Neural crest cell (in vitro differentiated cells): ENCODE measurements around the gene MRPL19. TPM values are rescaled to one million over a fixed set of nuclear protein-coding genes. Genes with fewer than 3 reads are reported as not detected.

Source experiments
- DNase-seq: peaks from one replicate; pipeline ENCODE4 v3.0.0; 2021; ENCODE audit warnings: low read depth, mixed read lengths, low spot score
- H3K27ac Mint-ChIP-seq: one replicate; pipeline ENCODE4 v1.8.0; 2021; ENCODE audit warnings: mild to moderate bottlenecking, mixed read lengths; ENCODE audit not compliant: unreplicated experiment
- H3K27me3 Mint-ChIP-seq: 2 replicates; pipeline ENCODE4 v1.8.0; 2021; ENCODE audit warnings: low read depth, mild to moderate bottlenecking, mixed read lengths
- H3K36me3 Mint-ChIP-seq: 2 replicates; pipeline ENCODE4 v1.8.0; 2021; ENCODE audit warnings: low read depth, mild to moderate bottlenecking, mixed read lengths
- H3K4me1 Mint-ChIP-seq: 2 replicates; pipeline ENCODE4 v1.8.0; 2021; ENCODE audit warnings: mixed read lengths
- H3K4me3 Mint-ChIP-seq: one replicate; pipeline ENCODE4 v1.8.0; 2021; ENCODE audit warnings: mild to moderate bottlenecking, mixed read lengths
- H3K9me3 Mint-ChIP-seq: 2 replicates; pipeline ENCODE4 v1.8.0; 2021; ENCODE audit warnings: mixed read lengths
- long read RNA-seq: library from polyadenylated mRNA; unstranded; transcript quantifications from one replicate; pipeline ENCODE4 v2.0.0, GENCODE V29; 2020
- total RNA-seq: library from RNA; stranded (reverse); gene quantifications from 2 replicates; pipeline ENCODE4 v1.2.1, GENCODE V29; 2021
- TF ChIP-seq, protein P1 (sequence below): fragments of 200-600 bp; sonication (generic); conservative IDR thresholded peaks from 2 replicates; pipeline ENCODE4 v1.5.0; 2021; ENCODE audit warnings: antibody characterized with exemption, mild to moderate bottlenecking

Gene MRPL19
- 64.5 and 66.7 TPM in 2 replicates for total RNA-seq
- long read RNA-seq, transcript MRPL19-202 (6 exons, 3,479 nt): major isoform, 123 of 135 reads
- long read RNA-seq, partial matches to known transcripts: 1 of 135 reads
- long read RNA-seq, other reads (novel, unspliced or antisense): 6 of 135 reads

DNA sequence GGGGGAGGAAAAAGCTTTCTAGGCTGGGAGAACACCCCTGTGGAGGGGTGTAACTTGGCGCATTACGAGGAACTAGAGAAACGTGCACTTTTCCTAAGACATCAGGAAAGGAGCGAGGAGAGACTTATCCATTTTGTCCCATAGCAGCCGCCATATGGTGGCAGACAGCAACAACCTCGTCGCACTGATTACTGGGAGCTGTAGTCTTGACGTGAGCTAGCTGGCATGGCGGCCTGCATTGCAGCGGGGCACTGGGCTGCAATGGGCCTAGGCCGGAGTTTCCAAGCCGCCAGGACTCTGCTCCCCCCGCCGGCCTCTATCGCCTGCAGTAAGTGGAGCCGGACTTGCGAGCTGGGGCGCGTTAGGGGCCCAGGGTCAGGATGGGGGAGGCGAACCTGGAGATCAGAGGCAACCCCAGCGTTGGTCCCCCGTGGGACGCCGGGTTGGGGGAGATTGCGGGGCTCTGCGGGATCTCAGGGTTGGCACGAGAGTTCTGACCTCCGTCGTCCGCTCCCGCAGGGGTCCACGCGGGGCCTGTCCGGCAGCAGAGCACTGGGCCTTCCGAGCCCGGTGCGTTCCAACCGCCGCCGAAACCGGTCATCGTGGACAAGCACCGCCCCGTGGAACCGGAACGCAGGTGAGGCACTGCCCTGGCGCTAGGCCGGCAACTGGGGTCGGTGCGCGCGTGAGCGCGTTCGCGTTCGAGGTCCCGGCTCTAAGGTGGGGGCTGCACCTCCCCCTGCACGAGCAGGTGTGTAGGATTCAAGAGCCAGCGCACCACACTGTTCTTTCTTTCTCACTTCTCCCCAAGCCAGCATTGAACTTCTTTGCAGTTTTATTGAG is at the start of gene MRPL19:
Gene MRPL19, plus strand, starts transcription at position 201 of the 843 bp plus-strand sequence. Its CDS starts 25 bp downstream, at position 226.
- H3K27ac Mint-ChIP-seq: peak within 1 kb of the TSS; percentile 97

DNA sequence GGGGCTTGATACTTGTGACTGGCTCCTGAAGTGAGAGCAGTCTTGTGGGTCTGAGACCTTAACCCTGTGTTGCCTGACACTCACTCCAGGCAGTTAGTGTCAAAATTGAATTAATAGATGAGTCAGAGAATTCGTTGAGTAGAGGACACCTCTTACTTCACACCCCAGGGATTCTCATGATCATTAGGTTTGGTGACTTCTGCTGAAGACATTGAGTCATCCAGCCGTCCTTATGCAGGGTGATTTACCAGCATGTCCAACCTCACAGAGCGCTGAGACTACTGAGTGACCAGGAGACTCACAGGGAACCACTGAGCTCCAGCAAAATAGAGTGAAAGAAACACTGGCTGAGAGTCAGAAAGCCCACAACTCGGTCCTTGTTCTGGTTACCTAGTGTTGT is 49.8 kb upstream of the MRPL19 start:
- no peak overlapping the region for H3K27ac Mint-ChIP-seq
- TF ChIP-seq, protein P1, sequence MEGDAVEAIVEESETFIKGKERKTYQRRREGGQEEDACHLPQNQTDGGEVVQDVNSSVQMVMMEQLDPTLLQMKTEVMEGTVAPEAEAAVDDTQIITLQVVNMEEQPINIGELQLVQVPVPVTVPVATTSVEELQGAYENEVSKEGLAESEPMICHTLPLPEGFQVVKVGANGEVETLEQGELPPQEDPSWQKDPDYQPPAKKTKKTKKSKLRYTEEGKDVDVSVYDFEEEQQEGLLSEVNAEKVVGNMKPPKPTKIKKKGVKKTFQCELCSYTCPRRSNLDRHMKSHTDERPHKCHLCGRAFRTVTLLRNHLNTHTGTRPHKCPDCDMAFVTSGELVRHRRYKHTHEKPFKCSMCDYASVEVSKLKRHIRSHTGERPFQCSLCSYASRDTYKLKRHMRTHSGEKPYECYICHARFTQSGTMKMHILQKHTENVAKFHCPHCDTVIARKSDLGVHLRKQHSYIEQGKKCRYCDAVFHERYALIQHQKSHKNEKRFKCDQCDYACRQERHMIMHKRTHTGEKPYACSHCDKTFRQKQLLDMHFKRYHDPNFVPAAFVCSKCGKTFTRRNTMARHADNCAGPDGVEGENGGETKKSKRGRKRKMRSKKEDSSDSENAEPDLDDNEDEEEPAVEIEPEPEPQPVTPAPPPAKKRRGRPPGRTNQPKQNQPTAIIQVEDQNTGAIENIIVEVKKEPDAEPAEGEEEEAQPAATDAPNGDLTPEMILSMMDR: no peak

More for the DNA sequence above, at the start of gene MRPL19:
- TF ChIP-seq, protein P1: no peak
- Mint-ChIP-seq H3K27me3 (no peaks in the 10 kb centered on the region), H3K9me3 (no peaks in the 10 kb centered on the region), H3K4me3 (peak within 1 kb of the TSS; percentile 98), H3K4me1 (peaks cover 25% of the 10 kb centered on the region), H3K36me3 (peaks cover 7% of the 10 kb centered on the region)
- DNase-seq: peak; percentile 75

DNA sequence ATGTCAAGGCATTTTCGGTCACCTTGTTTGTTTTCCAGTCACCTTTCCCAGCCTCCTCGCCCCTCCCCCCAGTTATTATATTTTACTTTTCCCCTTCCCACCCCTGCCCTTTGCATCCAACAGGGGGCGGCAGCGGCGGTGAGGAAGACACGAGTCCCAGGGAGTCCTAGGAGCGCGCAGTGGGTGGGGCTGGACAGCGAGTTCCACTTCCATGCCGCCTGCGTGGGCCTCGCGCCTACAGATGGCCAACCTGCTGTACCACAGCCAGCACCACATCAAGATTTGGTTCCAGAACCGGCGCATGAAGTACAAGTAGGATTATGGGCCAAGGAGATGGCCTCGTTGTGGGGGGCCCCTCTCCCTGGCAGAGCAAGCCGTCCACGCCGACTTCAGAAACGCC is 48.6 kb upstream of the MRPL19 start:
- TF ChIP-seq, protein P1: no peak
- Mint-ChIP-seq H3K36me3 (no peaks in the 10 kb centered on the region), H3K4me1 (peaks cover 32% of the 10 kb centered on the region), H3K27ac (no peak overlapping the region), H3K27me3 (no peaks in the 10 kb centered on the region), H3K9me3 (no peaks in the 10 kb centered on the region), H3K4me3 (no peak overlapping the region)
- no peak for DNase-seq

More for the DNA sequence above, 49.8 kb upstream of the MRPL19 start:
- H3K36me3 Mint-ChIP-seq: no peaks in the 10 kb centered on the region
- no peaks in the 10 kb centered on the region for H3K27me3 Mint-ChIP-seq
- H3K9me3 Mint-ChIP-seq: no peaks in the 10 kb centered on the region
- H3K4me3 Mint-ChIP-seq: no peak overlapping the region
- no peak for DNase-seq
- peaks cover 32% of the 10 kb centered on the region for H3K4me1 Mint-ChIP-seq

DNA sequence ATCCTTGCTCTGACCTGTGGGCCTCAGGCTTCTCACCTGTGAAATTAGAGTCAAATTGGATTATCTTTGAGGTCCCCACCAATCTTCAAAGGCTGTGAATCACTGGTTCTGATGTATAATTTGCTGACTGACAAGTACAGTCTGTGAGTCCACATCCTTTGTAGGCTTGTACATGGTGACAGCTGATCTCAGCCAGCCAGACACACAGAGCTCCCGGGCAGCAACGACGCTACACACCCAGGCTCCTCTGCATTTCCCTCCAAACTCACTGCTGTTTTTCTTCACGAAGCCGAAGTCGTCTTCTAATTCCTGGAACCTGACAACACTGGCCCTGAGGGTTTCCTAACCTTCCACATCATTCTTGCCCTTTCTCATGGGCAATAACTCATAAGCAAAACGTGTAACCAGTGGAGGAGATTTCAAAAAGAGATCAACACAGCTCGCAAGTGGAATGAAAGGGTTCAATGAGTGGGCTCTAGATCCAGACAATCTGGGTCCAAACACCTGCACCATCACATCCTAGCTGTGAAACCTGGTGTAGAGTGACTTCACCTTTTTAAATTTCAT is 47.9 kb upstream of the MRPL19 start:
- Mint-ChIP-seq H3K27me3 (no peaks in the 10 kb centered on the region), H3K36me3 (no peaks in the 10 kb centered on the region), H3K4me3 (no peak overlapping the region), H3K9me3 (no peaks in the 10 kb centered on the region), H3K4me1 (peaks cover 25% of the 10 kb centered on the region), H3K27ac (no peak overlapping the region)
- DNase-seq: no peak
- TF ChIP-seq, protein P1: no peak

DNA sequence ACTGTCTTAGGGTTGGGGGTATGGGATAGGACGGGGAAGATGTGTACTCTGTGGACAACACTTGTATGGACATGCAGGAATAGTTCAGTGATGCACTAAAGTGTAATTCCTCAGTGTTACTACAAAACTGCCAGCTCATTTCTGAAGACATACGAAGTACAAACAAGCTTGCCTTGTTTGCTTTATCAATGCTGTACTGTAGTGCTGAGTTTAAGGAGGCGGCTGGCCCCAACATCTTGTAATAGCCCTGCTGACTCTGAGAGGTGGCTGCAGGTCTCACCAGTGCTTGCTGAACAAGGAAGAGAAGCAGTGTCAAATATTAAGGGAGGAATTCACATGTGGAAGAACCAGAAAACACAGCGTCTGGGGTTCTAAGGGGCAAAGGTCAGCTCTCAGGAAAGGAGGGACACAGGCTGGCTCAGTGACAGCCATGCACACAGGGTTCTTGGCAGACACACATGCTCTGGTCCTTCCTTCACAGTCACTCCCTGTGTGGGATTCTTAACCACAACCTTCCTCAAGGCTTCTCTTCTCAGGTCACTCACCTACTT is 46.0 kb upstream of the MRPL19 start:
- Mint-ChIP-seq H3K27ac (no peak overlapping the region), H3K36me3 (no peaks in the 10 kb centered on the region), H3K27me3 (no peaks in the 10 kb centered on the region), H3K9me3 (no peaks in the 10 kb centered on the region), H3K4me3 (no peak overlapping the region), H3K4me1 (peaks cover 20% of the 10 kb centered on the region)
- DNase-seq: no peak
- TF ChIP-seq, protein P1: no peak
